Erythroblast (primary cell): Measurements from ENCODE around the gene MBD4.

Experiments
- DNase-seq, 2 experiments: peaks; one replicate each; lab custom pipeline; 2025; lab: John Stamatoyannopoulos, UW
- GATA1 ChIP-seq: IDR thresholded peaks from 2 replicates; pipeline ENCODE4 v1.6.1; 2011; ENCODE audit warnings: low read depth, mild to moderate bottlenecking, control low read depth, low read length, moderate library complexity
- POLR2A ChIP-seq: IDR thresholded peaks from 2 replicates; pipeline ENCODE4 v1.6.1; 2011; ENCODE audit warnings: mild to moderate bottlenecking, low read length

Gene MBD4

DNA sequence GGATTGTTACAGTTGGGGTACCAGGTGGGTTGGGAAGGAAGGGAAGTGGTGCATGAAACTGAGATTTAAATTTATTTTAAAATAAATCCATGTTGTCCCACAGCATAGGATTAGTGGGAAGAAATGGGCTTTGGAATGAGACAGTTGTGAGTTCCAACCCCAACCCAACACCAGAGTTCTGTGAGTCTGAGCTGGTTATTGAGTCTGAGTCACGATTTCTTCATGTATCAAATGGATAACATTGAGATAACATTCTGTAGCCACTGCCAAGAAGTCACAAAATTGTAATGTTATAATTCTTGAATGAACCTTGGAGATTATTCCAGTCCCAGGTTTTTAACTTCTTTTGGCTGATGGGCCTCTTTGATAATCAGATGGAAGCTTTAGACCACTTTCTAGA lies 14.0 kb upstream of the MBD4 start:
- peak in 1 of 2 experiments; percentile 21 for DNase-seq

DNA sequence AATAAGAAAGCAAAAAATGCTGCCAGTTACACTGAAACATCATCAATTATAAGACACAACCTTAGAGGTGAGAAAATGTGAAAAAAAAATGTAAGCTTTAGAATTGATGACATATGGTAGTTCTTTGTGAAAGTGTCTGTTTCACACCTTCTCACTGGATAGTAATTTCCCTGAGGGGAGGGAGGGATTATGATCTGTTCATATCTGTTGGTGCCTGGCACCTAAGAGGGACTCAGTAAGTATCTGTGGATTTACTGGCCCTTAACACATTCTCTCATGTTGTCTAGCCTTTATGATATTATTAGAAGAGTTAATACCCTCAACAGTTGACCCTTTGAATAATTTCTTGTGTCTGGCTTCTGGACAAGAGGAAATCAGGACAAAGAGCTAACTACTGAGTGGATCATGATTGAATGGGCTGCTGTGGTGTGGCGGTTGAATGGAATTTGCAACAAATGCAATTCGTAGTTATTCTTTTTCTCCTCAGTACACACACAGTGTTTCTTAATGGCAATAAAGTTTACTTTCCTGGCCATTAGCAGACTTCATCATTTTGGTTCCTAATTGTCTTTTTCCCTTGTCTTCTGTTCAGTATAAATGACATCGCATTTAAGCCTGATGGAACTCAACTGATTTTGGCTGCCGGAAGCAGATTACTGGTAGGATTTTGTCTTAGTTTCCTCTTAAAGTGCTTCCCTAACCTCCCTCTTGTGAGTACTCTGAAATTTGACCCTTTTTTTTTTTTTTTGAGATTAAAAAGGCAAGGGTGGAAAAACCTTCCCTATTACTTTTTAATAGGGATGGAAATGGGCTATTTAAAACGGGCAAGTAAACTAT lies 9.7 kb upstream of the MBD4 start:
- DNase-seq = no peak

More for the DNA sequence above, 14.0 kb upstream of the MBD4 start:
- TF ChIP-seq GATA1 = no peak
- no peak for TF ChIP-seq POLR2A

DNA sequence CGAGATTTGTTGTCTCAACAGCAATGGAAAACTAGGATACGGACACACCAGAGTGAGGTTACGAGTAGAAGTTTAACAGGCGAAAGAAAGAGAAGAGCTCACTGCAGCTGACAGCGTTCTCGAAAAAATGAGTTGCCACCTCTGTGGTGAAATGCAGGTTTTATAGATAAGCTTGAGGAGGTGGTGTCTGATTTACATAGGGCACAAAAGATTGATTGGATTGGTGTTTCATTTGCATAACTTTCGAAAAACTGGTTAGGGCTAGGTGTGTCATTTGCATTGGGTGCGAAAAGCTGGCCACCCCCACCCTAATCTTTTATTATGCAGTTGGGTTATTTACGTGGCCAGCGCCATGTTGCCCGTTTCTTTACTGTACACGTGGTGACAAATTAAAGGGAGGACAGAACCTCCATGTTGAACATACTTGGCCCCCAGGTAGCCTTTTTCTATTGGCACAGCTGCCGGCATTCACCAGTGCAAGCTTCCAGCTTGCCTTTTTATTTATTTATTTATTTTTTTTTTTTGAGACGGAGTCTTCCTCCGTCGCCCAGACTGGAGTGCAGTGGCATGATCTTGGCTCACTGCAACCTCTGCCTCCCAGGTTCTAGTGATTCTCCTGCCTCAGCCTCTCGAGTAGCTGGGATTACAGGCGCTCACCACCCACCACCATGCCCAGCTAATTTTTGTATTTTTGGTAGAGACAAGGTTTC lies 8.6 kb upstream of the MBD4 start:
- no peak for TF ChIP-seq GATA1
- no peak for DNase-seq

More for the DNA sequence above, 9.7 kb upstream of the MBD4 start:
- TF ChIP-seq POLR2A (no peak), GATA1 (no peak)

DNA sequence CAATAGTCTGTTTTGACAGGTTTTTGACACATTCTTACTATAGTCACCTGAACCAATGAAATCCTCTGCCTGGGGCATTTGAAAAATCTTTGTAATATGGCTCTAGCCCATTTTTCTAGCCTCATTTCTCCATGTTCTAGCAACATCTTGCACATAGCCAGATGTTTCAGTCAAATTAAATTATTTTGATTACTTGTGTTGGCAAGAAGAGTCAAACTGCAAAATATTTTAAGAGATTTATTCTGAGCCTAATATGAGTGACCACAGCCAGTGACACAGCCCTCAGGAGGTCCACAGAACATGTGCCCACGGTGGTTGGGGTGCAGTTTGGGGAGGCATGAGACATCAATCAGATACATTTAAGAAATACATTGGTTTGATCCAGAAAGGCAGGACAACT lies 7.2 kb upstream of the MBD4 start:
- DNase-seq = no peak
- TF ChIP-seq GATA1 (no peak), POLR2A (no peak)

DNA sequence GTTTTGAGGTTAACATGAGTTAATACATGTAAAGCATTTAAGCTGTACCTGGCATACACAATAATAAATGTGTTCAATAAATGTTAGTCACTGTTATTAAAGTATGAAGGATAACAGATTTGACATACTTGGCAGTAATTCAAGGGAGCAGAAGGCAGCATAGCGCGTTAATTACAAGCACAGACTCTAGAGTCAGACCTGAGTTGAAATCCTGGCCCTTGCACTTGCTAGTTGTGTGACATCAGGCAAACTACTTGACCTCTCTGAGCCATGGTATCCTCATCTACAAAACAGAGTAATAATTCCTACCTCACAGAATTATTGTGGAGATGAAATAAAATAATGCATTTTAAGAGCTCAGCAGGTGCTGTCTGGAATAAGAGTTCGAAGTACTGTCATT lies 5.7 kb upstream of the MBD4 start:
- TF ChIP-seq GATA1 (no peak), POLR2A (no peak)
- DNase-seq = no peak

DNA sequence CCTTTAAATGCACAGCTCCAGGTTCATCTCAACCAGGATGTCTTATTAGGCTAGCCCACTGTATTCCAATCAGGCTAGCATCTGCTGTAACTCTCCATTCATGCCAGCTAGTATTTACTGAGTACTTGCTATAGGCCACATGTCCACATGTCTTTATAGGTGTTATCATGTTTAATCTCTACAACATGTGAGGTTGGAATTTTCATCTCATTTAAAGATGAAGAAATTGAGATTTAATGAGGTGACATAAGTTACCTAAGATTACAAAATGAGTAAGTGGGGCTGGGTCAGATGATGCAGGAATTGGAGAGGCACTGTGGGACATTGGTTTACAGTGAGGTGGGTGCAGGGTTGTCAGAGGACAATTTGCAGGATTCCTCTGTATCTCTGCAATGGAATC lies 3.2 kb upstream of the MBD4 start:
- no peak for TF ChIP-seq POLR2A
- no peak for TF ChIP-seq GATA1
- DNase-seq = peak in 1 of 2 experiments; percentile 29

DNA sequence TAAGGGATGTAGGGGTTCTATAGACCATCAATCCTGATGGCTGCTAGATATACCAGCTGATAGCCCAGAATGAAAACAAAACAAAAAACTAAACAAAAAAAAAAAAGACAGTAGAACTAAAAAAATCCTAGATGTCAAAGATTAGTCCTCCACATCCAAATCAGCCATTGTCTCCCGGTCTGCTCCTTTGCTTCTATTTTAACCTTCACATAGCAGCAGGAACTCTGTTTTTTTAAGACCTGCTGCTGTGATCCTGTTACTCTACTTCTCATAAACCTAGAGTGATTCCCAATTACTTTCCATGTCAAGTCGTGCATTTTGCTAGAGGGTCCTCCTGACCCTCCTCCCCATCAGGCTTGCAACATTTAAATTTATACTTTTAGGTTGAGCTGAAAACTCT lies 2.7 kb upstream of the MBD4 start:
- DNase-seq = no peak
- no peak for TF ChIP-seq GATA1
- TF ChIP-seq POLR2A = no peak

DNA sequence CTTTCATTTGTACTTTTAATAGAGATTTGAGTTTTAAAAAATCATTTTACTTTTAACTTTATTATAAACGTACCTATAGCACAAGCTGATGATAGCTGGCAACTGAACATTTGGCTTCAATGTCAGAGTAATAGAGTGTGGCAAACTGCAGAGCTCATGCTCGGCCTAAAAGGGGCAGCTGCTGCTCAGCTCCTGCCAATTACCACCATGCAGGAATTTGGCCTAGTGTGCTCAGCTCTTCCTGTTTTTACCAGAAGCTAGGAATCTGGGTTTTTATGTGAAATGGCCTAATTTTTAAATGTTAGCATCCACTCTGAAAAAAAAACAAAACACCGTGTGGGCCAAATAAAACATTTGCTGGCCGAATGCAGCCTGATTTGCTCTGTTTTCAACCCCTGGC lies 2.0 kb upstream of the MBD4 start:
- DNase-seq = no peak
- TF ChIP-seq GATA1 (no peak), POLR2A (no peak)

DNA sequence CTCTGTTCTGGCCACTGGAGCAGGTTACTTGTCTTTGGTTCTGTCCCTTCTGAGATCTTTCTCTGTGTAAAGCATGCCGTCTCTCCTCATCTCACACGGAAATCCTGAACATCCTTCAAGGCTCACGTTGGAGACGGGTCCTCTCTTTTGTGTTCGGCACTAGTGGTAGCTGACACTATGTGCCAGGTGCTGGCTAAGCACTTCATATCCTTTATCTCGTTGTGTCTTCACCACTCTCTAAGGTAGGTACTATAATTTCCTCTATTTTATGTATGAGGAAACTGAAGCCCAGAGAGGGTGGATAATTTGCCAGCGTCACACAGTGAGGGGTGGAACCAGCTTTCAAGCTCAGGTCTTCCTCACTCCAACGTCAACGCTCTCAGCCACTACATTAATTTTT lies 1.5 kb upstream of the MBD4 start:
- DNase-seq = peak in 1 of 2 experiments; percentile 58

DNA sequence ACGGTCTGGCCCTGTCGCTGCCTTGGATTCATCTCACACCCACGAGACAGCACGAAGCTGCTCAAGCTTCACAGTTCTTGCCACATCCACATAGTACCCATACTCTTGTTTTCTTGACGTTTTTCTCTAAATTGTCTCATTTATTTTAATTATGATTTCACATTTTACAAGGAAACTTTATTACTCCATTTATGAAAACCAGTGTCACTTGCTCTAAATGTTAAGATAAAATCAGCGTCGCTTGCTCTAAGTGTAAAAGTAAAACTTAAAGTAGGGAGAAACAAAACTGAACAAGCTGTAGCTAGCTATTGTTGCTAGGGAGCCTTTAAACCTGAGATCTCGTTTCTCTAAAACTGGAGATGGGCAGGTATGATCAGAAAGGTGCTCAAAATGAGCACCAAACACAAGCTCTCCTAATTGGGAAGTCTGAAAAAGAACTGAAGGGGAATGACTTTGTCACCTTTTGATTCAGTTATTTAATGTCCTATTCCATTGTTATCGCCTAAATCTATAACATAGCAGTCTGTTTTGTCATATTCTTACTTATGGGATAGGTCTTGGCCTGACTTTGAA lies 956 bp upstream of the MBD4 start:
- no peak for TF ChIP-seq POLR2A
- no peak for TF ChIP-seq GATA1

More for the DNA sequence above, 1.5 kb upstream of the MBD4 start:
- no peak for TF ChIP-seq GATA1
- TF ChIP-seq POLR2A = no peak

DNA sequence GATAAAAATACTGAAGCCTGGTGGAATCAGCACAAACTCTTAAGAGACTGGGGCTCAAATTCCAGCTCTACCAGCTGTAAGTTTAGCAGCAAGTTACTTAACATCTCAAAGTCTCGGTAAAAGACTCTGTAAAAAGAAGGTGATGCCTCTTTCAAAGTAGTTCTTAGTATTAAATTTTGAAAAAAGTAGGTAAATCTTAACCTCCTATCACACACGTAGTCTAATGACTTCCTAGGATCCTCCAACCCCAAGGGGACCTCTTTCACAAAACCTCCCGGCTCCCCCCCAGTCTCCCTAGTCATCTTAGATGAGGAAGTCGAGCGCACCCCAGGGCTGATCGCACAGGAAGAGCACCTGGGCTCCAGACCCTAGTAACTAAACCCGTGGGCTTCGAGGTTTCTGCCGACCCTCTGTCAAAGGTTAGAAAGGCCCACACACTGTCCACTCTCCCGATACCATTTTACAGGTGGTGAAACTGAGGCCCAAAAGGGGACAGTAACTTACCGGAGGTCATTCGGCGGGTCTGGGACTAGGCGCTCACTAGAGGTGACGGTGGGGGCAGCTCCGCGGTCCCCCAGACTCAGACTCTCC lies 427 bp downstream of the MBD4 start:
- TF ChIP-seq GATA1 (no peak), POLR2A (no peak)
- DNase-seq = peak; percentile 65 to 81

More for the DNA sequence above, 956 bp upstream of the MBD4 start:
- DNase-seq = no peak

DNA sequence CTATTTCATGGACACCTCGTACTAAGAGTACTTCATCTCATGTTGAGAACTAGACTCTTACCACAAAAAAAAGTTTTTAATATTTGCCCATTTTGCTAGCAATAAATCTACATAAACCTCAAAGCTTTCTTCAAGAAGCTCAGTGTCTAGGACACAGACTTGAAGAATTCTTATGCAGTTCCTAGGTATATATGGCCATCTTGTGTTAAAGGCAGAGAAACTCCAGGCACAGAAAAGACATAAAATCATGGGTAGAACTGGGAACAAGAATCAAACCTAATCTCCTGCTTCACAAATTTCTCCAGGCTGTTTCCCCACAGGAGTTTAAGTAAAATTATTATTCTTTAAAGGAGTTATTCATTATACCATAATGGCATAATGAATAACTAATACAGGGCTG lies 4.4 kb downstream of the MBD4 start:
- no peak for DNase-seq
- no peak for TF ChIP-seq GATA1
- TF ChIP-seq POLR2A = no peak

DNA sequence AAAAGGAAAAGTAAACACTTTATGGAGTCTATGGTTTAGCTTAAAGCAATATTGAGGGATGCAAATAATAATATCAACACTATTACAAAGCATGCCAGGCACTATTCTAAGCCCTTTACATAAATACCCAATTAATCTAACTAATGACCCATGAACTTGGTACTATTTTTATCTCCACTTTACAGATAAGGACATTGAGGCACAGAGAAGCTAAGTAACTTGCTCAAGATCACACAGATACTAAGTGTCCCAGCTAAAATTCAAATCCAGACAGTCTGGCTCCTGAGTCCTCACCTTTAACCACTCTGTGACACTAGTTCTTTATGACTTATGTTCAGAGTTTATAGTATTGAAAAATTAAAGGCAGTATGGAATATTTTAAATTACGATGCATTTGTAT lies 5.6 kb downstream of the MBD4 start:
- TF ChIP-seq GATA1 (no peak), POLR2A (no peak)
- DNase-seq = no peak

DNA sequence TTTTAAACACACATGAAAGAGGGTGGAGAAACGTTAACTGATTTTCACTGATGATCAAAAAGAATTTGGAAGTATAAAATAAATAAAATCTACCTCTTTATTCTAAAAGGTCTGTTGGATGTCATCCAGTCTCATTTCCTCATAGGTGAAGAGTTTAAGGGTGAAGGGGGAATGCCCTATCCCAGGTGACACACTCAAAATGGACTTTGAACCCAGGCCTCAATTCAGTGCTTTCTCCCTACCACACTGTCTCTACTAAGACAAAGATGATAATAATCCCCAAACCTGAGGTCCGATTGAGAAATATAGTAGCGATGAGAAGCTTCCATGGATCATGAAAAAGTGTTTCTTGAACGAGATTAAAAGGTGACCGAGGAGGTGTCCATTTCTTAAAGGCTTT lies 6.2 kb downstream of the MBD4 start:
- TF ChIP-seq POLR2A (no peak), GATA1 (no peak)
- DNase-seq = no peak
